Measurements from ENCODE around the gene IFNGR2.

The IFNGR2 gene

GRCh38 chr21:33370305-33370704 lies 32.9 kb upstream of the IFNGR2 start:
- H3K27me3 ChIP-seq (ENCODE audit: control insufficient read depth, insufficient read depth, low read length) = no peaks in the 10 kb centered on the region
- H3K79me2 ChIP-seq = no peaks in the 10 kb centered on the region
- no peaks in the 10 kb centered on the region for H3K4me1 ChIP-seq
- no peak overlapping the region for H3K4me2 ChIP-seq (ENCODE audit: low read length)
- H3K27ac ChIP-seq = no peak overlapping the region
- H3K9ac ChIP-seq = no peak overlapping the region
- no peak for TF ChIP-seq CTCF (IDR thresholded peaks at IDR 0.05)
- no peak overlapping the region for H3K4me3 ChIP-seq (ENCODE audit: low read depth, low read length)
- H3K9me3 ChIP-seq (ENCODE audit: control insufficient read depth, low read length) = no peaks in the 10 kb centered on the region
- no peak overlapping the region for H2AFZ ChIP-seq
- no peaks in the 10 kb centered on the region for H3K36me3 ChIP-seq (ENCODE audit: control insufficient read depth, insufficient read depth, low read length)

DNA sequence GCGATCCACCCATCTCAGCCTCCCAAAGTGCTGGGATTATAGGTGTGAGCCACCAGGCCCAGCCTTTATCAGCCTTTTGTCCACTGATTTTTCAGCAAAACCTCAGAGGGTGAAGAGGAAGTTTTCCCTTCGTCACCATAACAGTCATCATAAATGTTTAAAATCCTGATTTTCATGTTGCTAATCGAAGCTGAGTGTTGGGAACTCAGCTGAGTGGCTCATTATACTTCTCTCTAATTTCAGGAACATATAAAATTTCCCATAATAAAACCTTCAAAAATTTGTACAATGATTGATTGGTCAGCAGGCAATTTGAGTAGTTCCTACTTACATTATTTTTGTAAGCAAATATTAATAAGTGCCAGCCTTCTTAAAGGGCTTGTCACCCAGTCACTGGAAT lies 31.8 kb upstream of the IFNGR2 start:
- no peaks in the 10 kb centered on the region for H3K79me2 ChIP-seq
- no peaks in the 10 kb centered on the region for H3K4me1 ChIP-seq
- no peaks in the 10 kb centered on the region for H3K36me3 ChIP-seq (ENCODE audit: control insufficient read depth, insufficient read depth, low read length)
- no peak overlapping the region for H3K4me3 ChIP-seq (ENCODE audit: low read depth, low read length)
- no peak for TF ChIP-seq CTCF (IDR thresholded peaks at IDR 0.05)
- no peaks in the 10 kb centered on the region for H3K9me3 ChIP-seq (ENCODE audit: control insufficient read depth, low read length)
- no peak overlapping the region for H3K4me2 ChIP-seq (ENCODE audit: low read length)
- no peak overlapping the region for H3K9ac ChIP-seq
- no peaks in the 10 kb centered on the region for H3K27me3 ChIP-seq (ENCODE audit: control insufficient read depth, insufficient read depth, low read length)
- H3K27ac ChIP-seq = no peak overlapping the region
- no peak overlapping the region for H2AFZ ChIP-seq

DNA sequence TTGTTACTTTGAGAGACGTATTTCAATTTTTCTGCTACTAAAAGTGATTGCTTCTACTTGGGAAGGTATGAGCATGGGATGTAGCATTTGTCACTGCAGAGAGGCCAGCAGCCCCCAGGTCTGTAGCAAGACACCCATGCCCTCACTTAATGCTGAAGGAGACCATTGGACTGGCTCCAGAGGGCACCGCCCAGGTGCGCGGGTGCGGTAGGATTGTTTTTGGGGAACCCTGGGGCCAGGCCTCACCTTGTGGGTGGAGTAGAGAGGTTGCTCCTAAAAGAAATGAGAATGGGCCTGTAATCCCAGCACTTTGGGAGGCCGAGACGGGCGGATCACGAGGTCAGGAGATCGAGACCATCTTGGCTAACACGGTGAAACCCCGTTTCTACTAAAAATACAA lies 30.6 kb upstream of the IFNGR2 start:
- Histone ChIP-seq H3K4me2 (ENCODE audit: low read length) (no peak overlapping the region), H3K36me3 (ENCODE audit: control insufficient read depth, insufficient read depth, low read length) (no peaks in the 10 kb centered on the region), H3K27ac (no peak overlapping the region), H3K27me3 (ENCODE audit: control insufficient read depth, insufficient read depth, low read length) (no peaks in the 10 kb centered on the region), H3K9me3 (ENCODE audit: control insufficient read depth, low read length) (no peaks in the 10 kb centered on the region), H3K79me2 (no peaks in the 10 kb centered on the region), H3K9ac (no peak overlapping the region), H3K4me3 (ENCODE audit: low read depth, low read length) (no peak overlapping the region), H3K4me1 (no peaks in the 10 kb centered on the region), H2AFZ (no peak overlapping the region)
- TF ChIP-seq CTCF (IDR thresholded peaks at IDR 0.05) = no peak

DNA sequence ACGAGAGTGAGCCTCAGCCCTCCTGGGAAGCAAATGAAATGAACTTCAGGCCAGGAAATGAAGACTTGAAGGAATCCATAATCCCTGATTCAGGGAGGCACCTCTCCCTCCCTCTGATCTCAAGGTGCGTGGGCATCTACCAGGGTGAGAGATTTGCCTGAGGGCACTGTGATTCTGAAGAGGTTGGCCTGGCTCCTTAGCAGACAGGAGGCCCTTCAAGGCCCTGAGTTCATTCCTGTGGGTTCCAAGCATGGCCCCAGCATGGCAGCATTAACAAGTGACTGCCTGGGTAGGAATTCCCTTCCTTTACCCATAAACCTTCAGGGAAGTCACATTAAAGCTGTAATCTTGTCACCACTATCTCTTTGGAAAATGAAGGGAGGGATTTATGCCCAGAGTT lies 29.8 kb upstream of the IFNGR2 start:
- no peak overlapping the region for H3K9ac ChIP-seq
- TF ChIP-seq CTCF (IDR thresholded peaks at IDR 0.05) = no peak
- H3K27ac ChIP-seq = no peak overlapping the region
- H3K4me1 ChIP-seq = no peaks in the 10 kb centered on the region
- no peaks in the 10 kb centered on the region for H3K9me3 ChIP-seq (ENCODE audit: control insufficient read depth, low read length)
- H3K4me2 ChIP-seq (ENCODE audit: low read length) = no peak overlapping the region
- H3K4me3 ChIP-seq (ENCODE audit: low read depth, low read length) = no peak overlapping the region
- no peaks in the 10 kb centered on the region for H3K27me3 ChIP-seq (ENCODE audit: control insufficient read depth, insufficient read depth, low read length)
- H3K79me2 ChIP-seq = no peaks in the 10 kb centered on the region
- no peak overlapping the region for H2AFZ ChIP-seq
- no peaks in the 10 kb centered on the region for H3K36me3 ChIP-seq (ENCODE audit: control insufficient read depth, insufficient read depth, low read length)

DNA sequence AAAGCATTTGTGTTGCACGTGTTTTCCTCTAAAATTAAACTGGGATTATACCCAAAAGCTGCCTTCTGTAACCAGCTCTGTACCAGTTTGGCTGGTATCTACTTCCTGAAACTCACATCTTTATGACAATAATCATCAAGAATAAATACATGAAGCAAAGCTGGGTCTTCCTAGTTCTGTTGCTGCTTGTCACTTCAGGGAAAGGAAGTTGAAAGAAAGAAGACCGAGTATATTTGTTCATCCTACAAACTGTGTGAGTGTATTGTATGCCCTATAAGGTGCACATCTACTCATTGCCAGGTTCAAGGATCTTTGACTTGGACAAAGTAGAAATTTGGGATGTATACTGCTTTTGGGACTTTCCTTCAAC lies 29.1 kb upstream of the IFNGR2 start:
- no peak overlapping the region for H3K9ac ChIP-seq
- TF ChIP-seq CTCF (IDR thresholded peaks at IDR 0.05) = no peak
- H3K27me3 ChIP-seq (ENCODE audit: control insufficient read depth, insufficient read depth, low read length) = no peaks in the 10 kb centered on the region
- H3K27ac ChIP-seq = no peak overlapping the region
- H3K36me3 ChIP-seq (ENCODE audit: control insufficient read depth, insufficient read depth, low read length) = no peaks in the 10 kb centered on the region
- H2AFZ ChIP-seq = no peak overlapping the region
- no peak overlapping the region for H3K4me2 ChIP-seq (ENCODE audit: low read length)
- no peaks in the 10 kb centered on the region for H3K79me2 ChIP-seq
- H3K9me3 ChIP-seq (ENCODE audit: control insufficient read depth, low read length) = no peaks in the 10 kb centered on the region
- no peak overlapping the region for H3K4me3 ChIP-seq (ENCODE audit: low read depth, low read length)
- no peaks in the 10 kb centered on the region for H3K4me1 ChIP-seq
